ENCODE measurements around the gene ROBO1. TPM values are rescaled to one million over a fixed set of nuclear protein-coding genes. Genes with fewer than 3 reads are reported as not detected.

The ROBO1 gene
- total and polyA plus RNA-seq, 4 donors, result 1.0 to 30.3 (median 3.9) TPM

- TF ChIP-seq TAF1 (conservative IDR thresholded peaks at IDR 0.05), result no peak
- no peak for TF ChIP-seq YY1 (IDR thresholded peaks at IDR 0.05)
- TF ChIP-seq FOXA1 (IDR thresholded peaks at IDR 0.05), result no peak
- no peak for TF ChIP-seq JUND (IDR thresholded peaks at IDR 0.05)
- TF ChIP-seq RXRA (IDR thresholded peaks at IDR 0.05), result no peak
- no peak for TF ChIP-seq ZBTB33 (IDR thresholded peaks at IDR 0.05)
- 72% methylated on average over 3 of the region's 3 CpGs for WGBS
- no peak overlapping the region for H3K9ac ChIP-seq (ENCODE audit: low read depth in 1 of 2, low read length in 2 of 2)
- DNase-seq (ENCODE audit: low spot score), result no peak
- peaks cover 0 to 5% (median 0%) of the 10 kb centered on the region in 4 donors for H3K27me3 ChIP-seq (ENCODE audit: control insufficient read depth in 4 of 4, insufficient read depth in 4 of 4, low read length in 3 of 4)
- H3K27ac ChIP-seq (ENCODE audit: low read depth in 1 of 2, low read length in 2 of 2), result no peak overlapping the region
- H3K4me1 ChIP-seq (ENCODE audit: control insufficient read depth in 4 of 4, insufficient read depth in 4 of 4, low read length in 3 of 4), result no peaks in the 10 kb centered on the region
- no peak overlapping the region for H3K4me3 ChIP-seq (ENCODE audit: low read depth in 1 of 3, low read length in 3 of 3)
- H3K9me3 ChIP-seq (ENCODE audit: control insufficient read depth in 4 of 4, low read length in 3 of 4), result no peaks in the 10 kb centered on the region
- no peaks in the 10 kb centered on the region for H3K36me3 ChIP-seq (ENCODE audit: control insufficient read depth in 4 of 4, insufficient read depth in 3 of 4, low read depth in 1 of 4, low read length in 3 of 4)
These were observed 627.1 kb downstream of the ROBO1 start for GRCh38 chr3:79140708-79141107.

- peaks cover 0 to 5% (median 0%) of the 10 kb centered on the region in 4 donors for H3K27me3 ChIP-seq (ENCODE audit: control insufficient read depth in 4 of 4, insufficient read depth in 4 of 4, low read length in 3 of 4)
- H3K27ac ChIP-seq (ENCODE audit: low read depth in 1 of 2, low read length in 2 of 2), result no peak overlapping the region
- WGBS, result 64% methylated on average over 7 of the region's 7 CpGs
- TF ChIP-seq SP1 (IDR thresholded peaks at IDR 0.05), result no peak
- TF ChIP-seq REST (IDR thresholded peaks at IDR 0.05), result no peak
- no peak for TF ChIP-seq YY1 (IDR thresholded peaks at IDR 0.05)
- TF ChIP-seq JUND (IDR thresholded peaks at IDR 0.05), result no peak
- TF ChIP-seq HNF4A (conservative IDR thresholded peaks at IDR 0.05), result no peak
- no peak overlapping the region for H3K9ac ChIP-seq (ENCODE audit: low read depth in 1 of 2, low read length in 2 of 2)
- no peaks in the 10 kb centered on the region for H3K4me1 ChIP-seq (ENCODE audit: control insufficient read depth in 4 of 4, insufficient read depth in 4 of 4, low read length in 3 of 4)
- no peaks in the 10 kb centered on the region for H3K36me3 ChIP-seq (ENCODE audit: control insufficient read depth in 4 of 4, insufficient read depth in 3 of 4, low read depth in 1 of 4, low read length in 3 of 4)
- DNase-seq (ENCODE audit: low spot score), result no peak
- no peaks in the 10 kb centered on the region for H3K9me3 ChIP-seq (ENCODE audit: control insufficient read depth in 4 of 4, low read length in 3 of 4)
- H3K4me3 ChIP-seq (ENCODE audit: low read depth in 1 of 3, low read length in 3 of 3), result no peak overlapping the region
These were observed 628.3 kb downstream of the ROBO1 start for GRCh38 chr3:79139395-79140068.

GRCh38 chr3:79125313-79125984 is 642.3 kb downstream of the ROBO1 start:
- 49% methylated on average over 16 of the region's 16 CpGs for WGBS
- Histone ChIP-seq H3K4me1 (ENCODE audit: control insufficient read depth in 4 of 4, insufficient read depth in 4 of 4, low read length in 3 of 4) (no peaks in the 10 kb centered on the region), H3K27ac (ENCODE audit: low read depth in 1 of 2, low read length in 2 of 2) (no peak overlapping the region), H3K36me3 (ENCODE audit: control insufficient read depth in 4 of 4, insufficient read depth in 3 of 4, low read depth in 1 of 4, low read length in 3 of 4) (no peaks in the 10 kb centered on the region), H3K9me3 (ENCODE audit: control insufficient read depth in 4 of 4, low read length in 3 of 4) (no peaks in the 10 kb centered on the region), H3K9ac (ENCODE audit: low read depth in 1 of 2, low read length in 2 of 2) (no peak overlapping the region), H3K4me3 (ENCODE audit: low read depth in 1 of 3, low read length in 3 of 3) (no peak overlapping the region), H3K27me3 (ENCODE audit: control insufficient read depth in 4 of 4, insufficient read depth in 4 of 4, low read length in 3 of 4) (no peaks in the 10 kb centered on the region)
- TF ChIP-seq SP1 (IDR thresholded peaks at IDR 0.05), result no peak
- no peak for TF ChIP-seq RXRA (IDR thresholded peaks at IDR 0.05)
- no peak for TF ChIP-seq FOXA2 (IDR thresholded peaks at IDR 0.05)
- TF ChIP-seq GABPA (IDR thresholded peaks at IDR 0.05 in 1 of 2, conservative IDR thresholded peaks at IDR 0.05 in 1 of 2), result no peak
- TF ChIP-seq HNF4A (conservative IDR thresholded peaks at IDR 0.05), result no peak
- TF ChIP-seq RAD21 (IDR thresholded peaks at IDR 0.05), result no peak
- TF ChIP-seq CTCF (IDR thresholded peaks at IDR 0.05; ENCODE audit: low read depth, low read length, missing input control), result no peak
- TF ChIP-seq ATF3 (IDR thresholded peaks at IDR 0.05), result no peak
- TF ChIP-seq YY1 (IDR thresholded peaks at IDR 0.05), result no peak
- TF ChIP-seq NR2F2 (IDR thresholded peaks at IDR 0.05), result no peak
- no peak for TF ChIP-seq ZBTB33 (IDR thresholded peaks at IDR 0.05)
- DNase-seq (ENCODE audit: low spot score), result no peak
